ENCODE data around the gene NTN1. TPM values are rescaled to one million over a fixed set of nuclear protein-coding genes. Genes with fewer than 3 reads are reported as not detected.
"Not testable (repeated sequence)": the region's sequence is repeated elsewhere in the genome, so short reads cannot be mapped to it uniquely, and the experiment has no call there.

NTN1 gene
- total RNA-seq, 1 donor from 2014 or later = 1.1 TPM

DNA sequence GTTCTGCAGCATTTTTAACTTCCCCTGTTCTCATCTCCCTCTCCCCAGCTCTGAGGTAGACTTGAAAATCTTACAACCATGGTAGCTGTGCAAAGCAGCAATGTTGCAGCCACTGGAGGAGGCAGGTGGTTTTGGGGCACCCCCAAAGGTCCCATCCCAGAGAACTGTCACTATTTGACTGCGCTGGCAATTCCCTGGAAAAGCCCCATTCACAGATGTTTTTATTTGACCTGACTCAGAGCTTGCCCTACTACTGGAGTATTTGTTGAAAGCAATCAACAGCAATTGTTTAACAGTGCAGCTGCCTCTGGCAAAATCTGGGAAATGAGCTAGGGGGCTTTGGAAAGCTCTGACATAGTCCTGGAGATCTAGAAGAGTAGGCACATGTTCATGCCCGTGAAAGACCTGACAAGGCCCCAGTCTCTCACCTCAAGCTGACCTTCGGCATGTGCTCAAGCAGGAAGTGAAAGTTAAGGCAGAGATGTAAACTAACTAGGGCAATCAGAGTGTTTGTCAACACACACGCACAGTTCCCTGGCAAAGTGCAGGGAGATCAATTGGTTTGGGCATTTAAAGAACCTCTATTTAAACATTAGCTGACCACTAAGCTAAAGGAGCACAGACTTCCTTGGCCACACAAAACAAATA, 36.1 kb upstream of the NTN1 start:
- Mint-ChIP-seq H3K36me3 (ENCODE audit: low read depth) (no peaks in the 10 kb centered on the region), H3K4me1 (peaks cover 18% of the 10 kb centered on the region), H3K4me3 (peak overlapping the region; percentile 24), H3K27me3 (no peaks in the 10 kb centered on the region), H3K9me3 (peaks cover 10% of the 10 kb centered on the region), H3K27ac (peak overlapping the region; percentile 31)
- intact Hi-C loops (cut with micrococcal nuclease) = no loop called here
- peak; percentile 62 for ATAC-seq (ENCODE audit: low read depth)
- TF ChIP-seq, protein P1, sequence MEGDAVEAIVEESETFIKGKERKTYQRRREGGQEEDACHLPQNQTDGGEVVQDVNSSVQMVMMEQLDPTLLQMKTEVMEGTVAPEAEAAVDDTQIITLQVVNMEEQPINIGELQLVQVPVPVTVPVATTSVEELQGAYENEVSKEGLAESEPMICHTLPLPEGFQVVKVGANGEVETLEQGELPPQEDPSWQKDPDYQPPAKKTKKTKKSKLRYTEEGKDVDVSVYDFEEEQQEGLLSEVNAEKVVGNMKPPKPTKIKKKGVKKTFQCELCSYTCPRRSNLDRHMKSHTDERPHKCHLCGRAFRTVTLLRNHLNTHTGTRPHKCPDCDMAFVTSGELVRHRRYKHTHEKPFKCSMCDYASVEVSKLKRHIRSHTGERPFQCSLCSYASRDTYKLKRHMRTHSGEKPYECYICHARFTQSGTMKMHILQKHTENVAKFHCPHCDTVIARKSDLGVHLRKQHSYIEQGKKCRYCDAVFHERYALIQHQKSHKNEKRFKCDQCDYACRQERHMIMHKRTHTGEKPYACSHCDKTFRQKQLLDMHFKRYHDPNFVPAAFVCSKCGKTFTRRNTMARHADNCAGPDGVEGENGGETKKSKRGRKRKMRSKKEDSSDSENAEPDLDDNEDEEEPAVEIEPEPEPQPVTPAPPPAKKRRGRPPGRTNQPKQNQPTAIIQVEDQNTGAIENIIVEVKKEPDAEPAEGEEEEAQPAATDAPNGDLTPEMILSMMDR (IDR thresholded peaks at IDR 0.05) = no peak
- CTCF ChIA-PET = interaction anchor here (0.7 to 2.1 kb wide), 8 partner anchors 10 to 180 kb away, joined by 3 to 6 read pairs (median 3); partner anchors contain the start of gene PIK3R5
- POLR2A ChIA-PET = interaction anchor here (1.1 to 1.3 kb wide), 2 partner anchors 19 to 127 kb away, joined by 6 to 9 read pairs; no protein-coding TSS in a partner anchor
- DNase-seq = no peak

DNA sequence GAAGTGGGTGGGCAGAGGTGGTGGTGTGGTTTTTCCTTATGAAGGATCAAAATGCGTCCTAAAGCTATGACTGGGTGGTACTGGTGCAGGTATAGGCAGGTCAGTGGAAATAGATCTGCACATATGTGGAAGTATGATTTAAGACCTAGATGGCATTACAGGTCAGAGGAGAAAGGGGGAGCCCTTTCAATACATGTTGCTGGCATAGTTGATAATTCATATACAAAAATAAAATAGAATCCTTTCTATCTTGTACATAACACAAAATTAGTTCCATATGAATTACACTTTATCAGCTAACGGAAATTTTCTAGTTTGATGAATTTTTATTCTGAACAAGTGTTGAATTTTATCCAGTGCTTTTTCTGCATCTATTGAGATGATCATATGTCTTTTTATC, 35.0 kb upstream of the NTN1 start:
- ChIA-PET CTCF (no interaction called here), POLR2A (no interaction called here)
- Mint-ChIP-seq H3K4me1 (peaks cover 18% of the 10 kb centered on the region), H3K36me3 (ENCODE audit: low read depth) (no peaks in the 10 kb centered on the region), H3K9me3 (peaks cover 10% of the 10 kb centered on the region), H3K4me3 (no peak overlapping the region), H3K27me3 (peaks cover under 1% of the 10 kb centered on the region), H3K27ac (no peak overlapping the region)
- ATAC-seq (ENCODE audit: low read depth) (peak; percentile 18), DNase-seq (no peak)
- TF ChIP-seq, protein P1 (IDR thresholded peaks at IDR 0.05) = no peak
- intact Hi-C loops (cut with micrococcal nuclease) = no loop called here

DNA sequence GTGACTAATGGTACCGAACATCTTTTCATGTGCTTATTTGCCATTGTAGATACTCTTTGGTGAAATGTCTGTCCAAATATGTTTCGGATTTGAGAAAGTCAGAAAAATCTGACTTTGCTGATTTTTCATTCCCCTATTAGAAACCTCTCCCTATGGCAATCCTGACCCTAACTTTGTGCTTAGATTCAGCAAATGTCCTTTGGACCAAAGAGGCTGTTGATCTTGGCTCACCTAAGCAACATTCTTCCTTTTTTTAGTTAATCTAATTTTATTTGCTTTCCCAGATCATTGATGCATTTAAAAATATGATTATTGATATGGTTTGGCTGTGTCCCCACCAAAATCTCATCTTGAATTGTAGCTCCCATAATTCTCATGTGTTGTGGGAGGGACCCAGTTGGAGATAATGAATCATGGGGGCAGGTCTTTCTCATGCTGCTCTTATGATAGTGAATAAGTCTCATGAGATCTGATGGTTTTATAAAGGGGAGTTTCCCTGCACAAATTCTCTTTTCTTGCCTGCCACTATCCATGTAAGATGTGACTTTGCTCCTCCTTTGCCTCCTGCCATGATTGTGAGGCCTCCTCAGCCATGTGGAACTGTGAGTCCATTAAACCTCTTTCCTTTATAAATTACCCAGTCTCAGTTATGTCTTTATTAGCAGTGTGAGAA, 32.9 kb upstream of the NTN1 start:
- CTCF ChIA-PET; intact Hi-C loops (cut with micrococcal nuclease); H3K27me3 Mint-ChIP-seq: not testable (repeated sequence)

DNA sequence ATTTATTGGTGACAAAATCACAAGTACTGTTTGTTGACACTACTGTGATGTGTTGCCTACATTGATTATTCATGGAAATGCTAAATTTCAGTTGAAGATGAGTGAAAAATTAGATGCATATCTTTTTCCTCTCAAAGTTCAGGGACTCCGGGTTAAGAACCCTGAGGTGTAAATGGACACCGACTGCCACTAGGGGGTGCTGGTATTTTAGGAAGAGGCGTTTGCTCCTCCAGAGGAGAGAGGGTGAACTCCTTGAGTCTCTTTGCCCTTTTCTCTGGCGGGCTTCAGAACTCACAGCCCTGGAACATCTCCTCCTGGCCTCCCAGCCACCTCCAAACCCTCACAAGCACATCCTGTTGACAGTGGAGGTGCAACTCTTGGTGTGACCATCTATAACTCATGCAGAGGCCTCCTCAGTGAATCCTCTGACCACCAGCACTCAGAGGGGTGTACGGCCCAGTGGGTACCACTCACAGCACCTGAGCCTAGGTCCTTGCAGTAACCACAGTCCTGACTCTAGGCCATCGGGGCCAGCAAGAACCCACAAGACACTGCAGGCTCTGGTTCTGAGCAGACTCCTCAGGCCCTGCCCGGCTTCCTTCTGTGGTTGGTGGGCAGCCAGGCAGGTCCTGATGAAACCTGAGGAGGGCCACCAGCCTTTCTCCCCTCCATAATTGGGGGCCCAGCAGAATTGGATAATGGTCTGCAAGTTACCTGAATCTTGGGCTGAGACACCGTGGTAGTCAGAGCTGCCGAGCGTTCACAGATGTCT, 29.6 kb upstream of the NTN1 start:
- intact Hi-C loops (cut with micrococcal nuclease) = loop anchor here (5.0 to 10.0 kb wide), 3 partner anchors 301 to 607 kb away; partner anchors contain the start of gene RPL26
- no peaks in the 10 kb centered on the region for H3K9me3 Mint-ChIP-seq
- ChIA-PET POLR2A (interaction anchor here (0.6 kb wide), 1 partner anchor 37 kb away, joined by 3 read pairs; no protein-coding TSS in a partner anchor), CTCF (interaction anchor here (1.1 kb wide), 1 partner anchor 97 kb away, joined by 3 read pairs; no protein-coding TSS in a partner anchor)
- H3K4me1 Mint-ChIP-seq = peaks cover 2% of the 10 kb centered on the region
- H3K27ac Mint-ChIP-seq = no peak overlapping the region
- no peak overlapping the region for H3K4me3 Mint-ChIP-seq
- TF ChIP-seq, protein P1 (IDR thresholded peaks at IDR 0.05) = peak; percentile 66
- no peaks in the 10 kb centered on the region for H3K36me3 Mint-ChIP-seq (ENCODE audit: low read depth)
- no peak for DNase-seq
- ATAC-seq (ENCODE audit: low read depth) = peak; percentile 53
- peaks cover 2% of the 10 kb centered on the region for H3K27me3 Mint-ChIP-seq

More for the DNA sequence above, 32.9 kb upstream of the NTN1 start:
- H3K27ac Mint-ChIP-seq; DNase-seq; H3K4me3 Mint-ChIP-seq; H3K36me3 Mint-ChIP-seq (ENCODE audit: low read depth); ATAC-seq (ENCODE audit: low read depth); POLR2A ChIA-PET: not testable (repeated sequence)
- Mint-ChIP-seq H3K9me3 (peaks cover 10% of the 10 kb centered on the region), H3K4me1 (peaks cover 18% of the 10 kb centered on the region)

DNA sequence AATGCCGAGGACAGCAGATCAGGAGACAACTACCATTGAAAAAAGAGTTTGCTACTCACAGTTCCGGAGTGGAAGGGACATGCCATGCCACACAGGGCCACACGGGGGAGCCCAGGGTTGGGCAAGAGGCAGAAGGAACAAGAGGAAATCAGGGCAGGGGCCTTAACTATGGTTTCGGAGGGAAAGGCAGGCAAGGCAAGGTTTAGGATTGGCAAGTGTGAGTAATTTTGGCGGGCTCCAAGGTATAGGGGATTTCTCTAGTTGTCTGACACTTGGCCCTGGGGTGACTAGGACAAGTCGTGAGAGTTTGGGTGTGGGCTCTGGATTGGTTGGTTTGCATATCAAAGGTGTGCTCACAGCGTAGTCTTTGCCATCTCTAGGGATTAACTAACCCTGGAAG, 27.0 kb upstream of the NTN1 start:
- intact Hi-C loops (cut with micrococcal nuclease) = loop anchor here (5.0 to 10.0 kb wide), 3 partner anchors 298 to 610 kb away; partner anchors contain the start of gene RPL26
- TF ChIP-seq, protein P1 (IDR thresholded peaks at IDR 0.05) = no peak
- peaks cover 2% of the 10 kb centered on the region for H3K27me3 Mint-ChIP-seq
- no peaks in the 10 kb centered on the region for H3K36me3 Mint-ChIP-seq (ENCODE audit: low read depth)
- ChIA-PET CTCF (interaction anchor here (0.8 to 4.8 kb wide), 8 partner anchors 11 to 298 kb away, joined by 3 to 34 read pairs (median 3); partner anchors contain the start of genes MFSD6L and PIK3R5), POLR2A (no interaction called here)
- H3K27ac Mint-ChIP-seq = no peak overlapping the region
- H3K9me3 Mint-ChIP-seq = no peaks in the 10 kb centered on the region
- H3K4me1 Mint-ChIP-seq = peaks cover 6% of the 10 kb centered on the region
- ATAC-seq (ENCODE audit: low read depth) (peak; percentile 71), DNase-seq (peak; percentile 49)
- H3K4me3 Mint-ChIP-seq = no peak overlapping the region
